ENCODE data around the gene GPR108. TPM values are rescaled to one million over a fixed set of nuclear protein-coding genes. Genes with fewer than 3 reads are reported as not detected.
"Not testable (repeated sequence)": the region's sequence is repeated elsewhere in the genome, so short reads cannot be mapped to it uniquely, and the experiment has no call there.

GPR108 gene
- total RNA-seq, 2 experiments from 2014 or later: 56.0 to 62.9 TPM

DNA sequence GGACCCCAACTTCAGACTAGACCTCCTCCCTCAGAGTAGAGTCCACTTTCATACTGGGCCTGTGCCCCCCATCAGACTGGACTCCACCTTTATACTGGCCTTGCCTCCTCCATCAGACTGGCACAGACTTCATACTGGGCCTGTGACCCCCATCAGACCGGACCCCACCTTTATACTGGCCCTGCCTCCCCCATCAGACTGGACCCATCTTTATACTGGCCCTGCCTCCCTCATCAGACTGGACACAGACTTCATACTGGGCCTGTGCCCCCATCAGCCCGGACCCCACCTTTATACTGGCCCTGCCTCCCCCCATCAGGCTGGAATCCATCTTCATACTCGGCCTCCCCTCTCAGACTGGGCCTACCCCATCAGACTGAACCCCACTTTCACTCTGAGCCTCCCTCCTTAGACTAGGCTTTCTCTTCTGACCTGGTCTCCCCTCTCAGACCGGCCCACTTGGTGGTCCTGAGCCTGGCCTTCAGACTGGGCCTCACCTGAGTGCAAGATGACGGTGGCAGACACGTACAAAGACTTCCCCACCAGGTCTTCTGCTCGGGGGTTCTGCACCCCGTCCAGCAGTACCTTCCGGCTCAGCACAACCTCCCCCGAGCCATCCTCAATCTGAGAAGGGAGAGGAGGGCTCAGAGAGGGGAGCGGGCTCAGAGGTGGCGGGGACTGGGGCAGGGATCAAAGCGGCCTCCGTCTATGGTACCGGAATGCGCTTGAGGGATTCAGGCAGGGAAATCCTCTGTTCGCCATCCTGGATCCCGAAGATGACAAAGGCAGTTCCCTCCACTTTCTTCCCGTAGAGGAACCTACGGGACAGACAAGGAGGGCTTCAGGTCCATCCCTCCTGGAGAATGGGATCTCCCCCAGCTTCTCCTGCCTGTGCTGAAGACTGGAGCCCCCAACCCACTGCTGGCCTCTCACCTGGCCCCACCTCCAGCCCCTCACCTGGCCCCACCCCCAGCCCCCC is 24.4 kb downstream of the GPR108 start:
- Mint-ChIP-seq H3K36me3 (no peaks in the 10 kb centered on the region), H3K27ac (no peak overlapping the region)

DNA sequence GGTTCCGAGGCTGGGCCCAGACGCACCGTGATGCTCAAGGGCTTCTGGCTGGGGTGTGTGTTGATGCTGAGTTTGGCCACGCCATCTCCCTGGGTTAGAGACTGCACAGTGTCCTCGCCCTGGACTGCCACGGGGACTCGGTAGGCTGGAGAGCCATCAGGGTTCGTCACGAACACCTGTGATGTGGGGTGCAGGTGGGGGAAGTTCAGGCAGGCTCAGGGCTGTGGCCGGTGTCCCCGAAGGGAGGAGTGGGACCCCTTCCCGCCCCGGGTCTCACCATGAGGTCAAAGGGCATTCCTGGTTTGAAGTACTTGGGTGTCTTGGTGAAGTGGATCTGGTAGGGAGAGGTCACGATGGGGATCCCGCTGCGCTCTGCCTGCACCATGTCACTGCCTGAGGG is 25.1 kb downstream of the GPR108 start:
- H3K27me3 Mint-ChIP-seq: peaks cover 42% of the 10 kb centered on the region
- H3K4me3 Mint-ChIP-seq: no peak overlapping the region
- DNase-seq: no peak
- peaks cover 8% of the 10 kb centered on the region for H3K4me1 Mint-ChIP-seq
- no peak overlapping the region for H3K27ac Mint-ChIP-seq
- H3K9me3 Mint-ChIP-seq: no peaks in the 10 kb centered on the region
- no peaks in the 10 kb centered on the region for H3K36me3 Mint-ChIP-seq

More for the DNA sequence above, 24.4 kb downstream of the GPR108 start:
- Mint-ChIP-seq H3K4me3 (no peak overlapping the region), H3K27me3 (peaks cover 38% of the 10 kb centered on the region), H3K9me3 (no peaks in the 10 kb centered on the region), H3K4me1 (peaks cover 8% of the 10 kb centered on the region)
- no peak for DNase-seq

DNA sequence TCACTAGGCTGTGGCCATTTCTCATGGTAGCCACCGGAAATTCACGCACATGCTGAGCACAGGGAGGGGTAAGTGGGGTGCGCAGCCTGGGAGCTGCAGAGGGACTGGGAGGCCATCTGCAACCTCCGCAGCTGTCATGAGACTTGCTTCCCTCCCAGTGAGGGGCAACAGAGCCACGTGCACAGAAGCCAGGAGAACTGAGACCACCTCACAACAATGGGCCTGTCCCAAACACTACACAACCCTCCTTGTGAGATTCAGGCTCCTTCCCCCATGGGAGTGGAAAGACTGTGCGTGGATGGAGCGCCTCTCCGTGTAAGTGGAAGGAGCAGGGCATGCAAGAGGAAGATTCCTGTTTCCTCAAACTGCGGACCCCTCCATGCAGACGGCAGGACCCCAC is 25.8 kb downstream of the GPR108 start:
- Mint-ChIP-seq H3K27ac (no peak overlapping the region), H3K4me1 (peaks cover 8% of the 10 kb centered on the region), H3K27me3 (peaks cover 42% of the 10 kb centered on the region), H3K9me3 (no peaks in the 10 kb centered on the region), H3K4me3 (no peak overlapping the region), H3K36me3 (no peaks in the 10 kb centered on the region)
- DNase-seq: no peak

DNA sequence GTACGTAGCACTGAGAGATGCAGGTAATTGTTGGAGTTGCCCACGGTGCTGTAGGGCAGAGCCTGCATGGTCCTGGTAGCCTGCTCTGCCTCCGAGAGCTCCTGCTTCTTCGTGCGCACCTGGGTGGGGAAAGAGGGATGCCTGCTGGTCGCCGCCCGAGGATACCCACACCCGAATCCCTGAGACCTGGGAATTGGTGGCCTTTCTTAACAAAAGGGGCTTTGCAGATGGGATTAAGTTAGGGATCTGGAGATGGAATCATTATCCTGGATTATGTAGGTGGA is 26.4 kb downstream of the GPR108 start:
- DNase-seq: no peak
- H3K4me1 Mint-ChIP-seq: peaks cover 8% of the 10 kb centered on the region
- H3K27me3 Mint-ChIP-seq: peaks cover 42% of the 10 kb centered on the region
- no peaks in the 10 kb centered on the region for H3K36me3 Mint-ChIP-seq
- no peak overlapping the region for H3K27ac Mint-ChIP-seq
- no peaks in the 10 kb centered on the region for H3K9me3 Mint-ChIP-seq
- no peak overlapping the region for H3K4me3 Mint-ChIP-seq

DNA sequence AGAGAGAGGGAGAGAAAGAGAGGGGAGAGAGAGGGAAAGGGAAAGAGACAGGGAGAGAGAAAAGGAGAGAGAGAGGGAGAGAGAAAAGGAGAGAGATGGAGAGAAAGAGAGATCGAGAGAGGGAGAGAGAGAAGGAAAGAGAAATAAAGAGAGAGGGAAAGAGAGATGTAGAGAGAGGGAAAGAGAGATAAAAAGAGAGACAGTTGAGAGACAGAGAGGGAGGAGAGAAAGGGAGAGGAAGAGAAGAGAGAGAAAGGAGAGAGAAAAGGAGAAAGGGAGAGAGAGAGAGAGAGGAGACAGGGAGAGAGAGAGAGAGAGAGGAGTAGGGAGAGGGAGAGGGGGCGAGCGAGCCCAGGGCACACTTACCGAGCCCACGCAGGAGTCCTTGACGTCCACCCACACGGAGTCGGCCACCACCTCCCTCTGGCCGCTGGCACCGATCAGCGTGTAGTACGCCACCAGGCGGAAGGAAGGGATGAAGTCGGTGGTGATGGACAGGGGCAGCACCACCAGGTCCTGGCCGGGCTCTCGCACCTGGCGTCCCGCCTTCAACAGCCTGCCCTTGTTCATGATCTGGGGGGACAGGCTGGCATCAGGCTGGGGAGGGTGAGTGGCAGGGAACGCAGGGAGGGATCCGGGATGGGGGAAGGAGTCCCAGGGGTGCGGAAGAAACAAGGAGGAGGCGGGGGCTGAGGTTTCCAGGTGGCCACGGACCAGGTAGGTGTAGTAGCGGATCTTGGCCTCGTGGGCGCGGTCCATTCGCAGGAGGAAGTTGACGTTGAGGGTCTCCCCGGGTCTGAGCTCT is 26.9 kb downstream of the GPR108 start:
- no peak overlapping the region for H3K4me3 Mint-ChIP-seq

DNA sequence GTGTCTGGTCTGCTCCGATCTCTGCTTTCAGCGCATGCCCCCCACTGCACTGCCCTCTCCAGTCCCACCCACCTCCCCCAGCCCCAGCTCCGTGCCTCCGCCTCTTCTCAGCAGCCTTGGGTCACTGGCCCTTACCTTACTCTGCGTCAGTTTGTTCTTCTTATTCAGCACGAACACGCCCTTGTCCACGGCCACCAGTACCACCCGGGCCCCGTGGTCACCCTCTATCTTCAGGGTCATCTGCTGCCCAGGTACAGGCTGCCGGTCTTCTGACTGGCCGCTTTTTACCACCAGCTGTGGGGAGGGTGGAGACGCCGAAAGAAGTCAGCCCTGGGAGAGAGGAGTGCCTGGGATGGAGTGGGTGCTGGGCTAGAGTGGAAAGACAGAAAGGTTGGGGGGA is 27.8 kb downstream of the GPR108 start:
- no peak overlapping the region for H3K4me3 Mint-ChIP-seq
- peaks cover 42% of the 10 kb centered on the region for H3K27me3 Mint-ChIP-seq
- no peaks in the 10 kb centered on the region for H3K9me3 Mint-ChIP-seq
- H3K4me1 Mint-ChIP-seq: peaks cover 8% of the 10 kb centered on the region
- no peaks in the 10 kb centered on the region for H3K36me3 Mint-ChIP-seq
- DNase-seq: no peak
- H3K27ac Mint-ChIP-seq: no peak overlapping the region

More for the DNA sequence above, 26.9 kb downstream of the GPR108 start:
- peaks cover 42% of the 10 kb centered on the region for H3K27me3 Mint-ChIP-seq
- no peak overlapping the region for H3K27ac Mint-ChIP-seq
- peaks cover 8% of the 10 kb centered on the region for H3K4me1 Mint-ChIP-seq
- DNase-seq: no peak
- no peaks in the 10 kb centered on the region for H3K9me3 Mint-ChIP-seq
- no peaks in the 10 kb centered on the region for H3K36me3 Mint-ChIP-seq

DNA sequence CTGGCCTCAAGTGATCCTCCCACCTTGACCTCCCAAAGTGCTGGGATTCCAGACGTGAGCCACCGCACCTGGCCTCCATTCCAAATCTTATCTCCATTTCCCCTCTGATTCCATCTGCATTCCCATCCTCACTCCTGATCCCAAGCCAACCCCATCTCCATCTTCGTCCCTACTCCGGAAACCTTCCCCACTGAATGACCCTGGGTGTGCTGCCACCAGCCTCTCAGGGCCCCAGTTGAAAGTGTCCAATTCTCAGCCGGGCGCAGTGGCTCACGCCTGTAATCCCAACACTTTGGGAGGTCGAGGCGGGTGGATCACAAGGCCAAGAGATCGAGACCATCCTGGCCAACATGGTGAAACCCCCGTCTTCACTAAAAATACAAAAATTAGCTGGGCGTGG is 28.5 kb downstream of the GPR108 start:
- H3K27me3 Mint-ChIP-seq: peaks cover 42% of the 10 kb centered on the region
- DNase-seq, H3K27ac Mint-ChIP-seq, H3K36me3 Mint-ChIP-seq, H3K9me3 Mint-ChIP-seq, H3K4me1 Mint-ChIP-seq, H3K4me3 Mint-ChIP-seq: not testable (repeated sequence)

DNA sequence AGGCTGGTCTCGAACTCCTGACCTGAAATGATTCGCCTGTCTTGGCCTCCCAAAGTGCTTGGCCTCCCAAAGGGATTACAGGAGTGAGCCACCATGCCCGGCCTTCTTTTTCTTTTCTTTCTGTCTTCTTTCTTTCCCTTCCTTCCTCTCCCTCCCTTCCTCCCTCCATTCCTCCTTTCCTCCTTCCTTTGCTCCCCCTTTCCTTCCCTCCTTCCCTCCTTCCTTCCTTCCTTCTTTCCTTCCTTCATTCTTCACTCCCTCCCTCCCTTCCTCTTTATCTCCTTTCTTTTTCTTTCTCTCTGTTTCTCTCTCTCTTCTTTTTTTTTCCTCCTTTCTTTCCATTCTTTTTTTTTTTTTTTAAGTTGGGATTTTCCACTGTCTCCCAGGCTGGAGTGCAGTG is 29.0 kb downstream of the GPR108 start:
- Mint-ChIP-seq H3K9me3 (no peaks in the 10 kb centered on the region), H3K27ac (no peak overlapping the region), H3K36me3 (no peaks in the 10 kb centered on the region), H3K4me3 (no peak overlapping the region), H3K27me3 (peaks cover 42% of the 10 kb centered on the region), H3K4me1 (peaks cover 8% of the 10 kb centered on the region)
- DNase-seq: no peak

DNA sequence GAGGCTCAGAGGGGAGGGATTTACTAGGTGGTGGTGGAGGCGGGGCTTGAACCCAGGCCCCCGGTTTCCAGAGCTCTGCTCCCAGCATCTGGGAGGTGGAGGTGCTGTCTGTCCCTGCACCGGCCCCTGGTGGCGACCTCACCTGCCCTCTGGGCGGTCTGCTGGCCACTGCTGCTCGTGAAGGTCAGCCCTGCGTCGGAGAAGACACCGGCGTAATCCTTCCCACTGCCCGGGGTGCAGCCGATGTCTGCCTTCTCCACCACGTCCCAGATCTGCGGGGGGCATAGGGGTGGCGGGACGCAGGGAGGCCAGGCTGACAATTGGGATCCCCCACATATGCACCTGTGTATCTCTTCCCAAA is 29.7 kb downstream of the GPR108 start:
- H3K9me3 Mint-ChIP-seq: no peaks in the 10 kb centered on the region
- DNase-seq: no peak
- no peaks in the 10 kb centered on the region for H3K36me3 Mint-ChIP-seq
- no peak overlapping the region for H3K27ac Mint-ChIP-seq
- H3K4me1 Mint-ChIP-seq: peaks cover 8% of the 10 kb centered on the region
- no peak overlapping the region for H3K4me3 Mint-ChIP-seq
- peaks cover 42% of the 10 kb centered on the region for H3K27me3 Mint-ChIP-seq

DNA sequence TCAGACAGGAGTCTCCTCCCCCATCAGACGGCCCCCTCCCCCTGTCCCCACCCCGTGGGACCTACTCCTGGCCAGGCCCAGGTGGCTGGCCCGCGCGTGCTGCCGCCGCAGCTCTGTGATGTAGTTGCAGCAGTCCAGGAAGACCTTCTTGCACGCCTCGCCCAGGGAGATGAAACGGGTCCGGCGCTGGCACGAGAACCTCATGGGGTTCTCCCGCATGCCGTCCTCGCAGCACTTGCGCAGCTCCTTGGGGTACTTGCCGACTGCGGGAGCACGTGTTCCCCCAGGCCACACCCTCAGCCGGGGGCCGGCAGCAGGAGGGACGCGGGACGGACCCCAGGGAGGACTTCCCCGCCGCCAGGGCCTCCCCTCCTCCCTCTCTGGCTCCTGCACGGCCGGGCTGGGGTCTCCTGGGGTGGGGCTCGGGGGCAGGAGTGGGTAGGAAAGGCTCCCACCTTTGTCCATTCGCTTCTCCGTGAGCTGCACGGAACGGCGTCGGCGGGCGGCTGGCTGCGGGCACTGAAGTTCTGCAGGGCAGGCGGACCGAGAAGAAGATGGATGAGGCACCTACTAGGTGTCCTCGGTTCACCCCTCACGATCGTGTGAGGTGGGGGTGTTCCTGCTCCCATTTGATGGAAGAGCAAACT is 30.2 kb downstream of the GPR108 start:
- H3K36me3 Mint-ChIP-seq: no peaks in the 10 kb centered on the region
- no peaks in the 10 kb centered on the region for H3K9me3 Mint-ChIP-seq
- H3K4me1 Mint-ChIP-seq: peaks cover 8% of the 10 kb centered on the region
- no peak for DNase-seq
- peaks cover 42% of the 10 kb centered on the region for H3K27me3 Mint-ChIP-seq
- H3K27ac Mint-ChIP-seq: no peak overlapping the region
- H3K4me3 Mint-ChIP-seq: no peak overlapping the region

DNA sequence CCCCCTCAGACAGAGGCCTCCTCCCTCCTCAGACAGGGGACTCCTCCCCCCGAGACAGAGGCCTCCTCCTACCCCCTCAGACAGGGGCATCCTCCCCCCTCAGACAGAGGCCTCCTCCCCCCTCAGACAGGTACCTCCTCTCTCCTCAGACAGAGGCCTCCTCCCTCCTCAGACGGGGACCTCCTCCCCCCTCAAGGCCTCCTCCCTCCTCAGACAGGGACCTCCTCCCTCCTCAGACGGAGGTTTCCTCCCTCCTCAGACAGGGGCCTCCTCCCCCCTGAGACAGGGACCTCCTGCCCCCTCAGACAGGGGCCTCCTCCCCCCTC is 30.8 kb downstream of the GPR108 start:
- Mint-ChIP-seq H3K36me3 (no peaks in the 10 kb centered on the region), H3K27ac (no peak overlapping the region), H3K27me3 (peaks cover 39% of the 10 kb centered on the region), H3K9me3 (no peaks in the 10 kb centered on the region), H3K4me1 (peaks cover 8% of the 10 kb centered on the region), H3K4me3 (no peak overlapping the region)
- no peak for DNase-seq

DNA sequence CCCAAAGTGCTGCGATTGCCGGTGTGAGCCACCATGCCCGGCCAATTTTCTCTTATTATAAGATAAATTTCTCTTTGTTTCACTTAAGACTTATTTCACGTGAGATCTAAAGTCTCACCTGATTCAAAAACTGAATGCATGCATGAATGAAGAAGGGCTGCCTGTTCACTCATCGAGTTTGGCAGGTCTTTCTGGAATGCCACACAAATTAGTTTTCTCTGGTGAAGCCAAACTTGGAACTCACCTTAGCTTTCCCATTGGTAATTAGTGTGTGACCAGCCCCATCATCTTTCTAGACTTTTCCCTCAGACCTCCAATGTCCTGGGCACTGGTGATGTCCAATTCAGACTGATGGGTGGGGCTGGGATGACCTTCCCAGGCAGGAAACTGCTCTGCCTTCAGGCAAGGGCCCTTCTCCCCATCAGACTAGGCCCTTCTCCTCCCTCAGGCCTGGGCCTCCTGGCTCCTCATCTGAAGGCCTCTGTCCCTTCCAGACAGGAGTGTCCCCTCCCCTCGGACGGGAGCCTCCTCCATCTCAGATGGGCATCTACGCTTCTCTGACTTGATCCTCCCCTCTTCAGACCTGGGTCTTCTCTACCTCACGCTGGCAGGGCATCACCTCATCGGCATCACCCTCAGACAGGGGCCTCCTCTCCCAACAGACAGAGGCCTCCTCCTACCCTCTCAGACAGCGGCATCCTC is 31.3 kb downstream of the GPR108 start:
- no peak for DNase-seq
- H3K9me3 Mint-ChIP-seq: no peaks in the 10 kb centered on the region
- H3K27me3 Mint-ChIP-seq: peaks cover 34% of the 10 kb centered on the region
- no peak overlapping the region for H3K27ac Mint-ChIP-seq
- no peaks in the 10 kb centered on the region for H3K36me3 Mint-ChIP-seq
- peaks cover 8% of the 10 kb centered on the region for H3K4me1 Mint-ChIP-seq
- no peak overlapping the region for H3K4me3 Mint-ChIP-seq

DNA sequence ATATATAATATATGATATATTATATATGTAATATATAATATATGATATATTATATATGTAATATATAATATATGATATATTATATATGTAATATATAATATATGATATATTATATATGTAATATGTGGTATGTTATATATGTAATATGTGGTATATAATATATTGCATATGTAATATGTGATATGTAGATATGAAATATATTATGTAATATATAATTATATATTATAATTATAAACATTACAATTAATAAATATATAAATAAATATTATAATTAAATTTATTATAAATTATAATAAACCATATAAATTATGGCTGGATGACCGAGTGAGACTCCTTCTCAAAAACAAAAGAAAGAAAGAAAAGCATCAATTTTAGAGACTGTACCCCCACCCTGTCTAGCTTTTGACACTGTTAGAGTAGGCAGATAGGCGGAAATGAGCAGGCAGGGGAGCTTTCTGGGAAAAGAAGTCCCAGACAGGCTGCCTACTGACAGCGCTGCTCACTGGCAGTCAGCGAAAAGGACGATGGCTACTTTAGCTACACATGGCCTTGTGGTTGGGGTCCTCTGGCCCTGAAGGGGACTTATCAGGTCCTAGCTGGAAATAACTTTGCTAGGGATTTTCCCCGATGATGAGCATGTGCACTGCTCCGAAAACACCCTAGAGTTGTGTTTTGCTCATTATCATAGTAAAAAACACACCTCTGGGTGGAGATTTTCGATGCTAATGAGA is 36.6 kb downstream of the GPR108 start:
- Mint-ChIP-seq H3K4me1 (peaks cover 3% of the 10 kb centered on the region), H3K27ac (no peak overlapping the region), H3K36me3 (no peaks in the 10 kb centered on the region), H3K4me3 (no peak overlapping the region), H3K27me3 (no peaks in the 10 kb centered on the region), H3K9me3 (no peaks in the 10 kb centered on the region)
- DNase-seq: no peak

DNA sequence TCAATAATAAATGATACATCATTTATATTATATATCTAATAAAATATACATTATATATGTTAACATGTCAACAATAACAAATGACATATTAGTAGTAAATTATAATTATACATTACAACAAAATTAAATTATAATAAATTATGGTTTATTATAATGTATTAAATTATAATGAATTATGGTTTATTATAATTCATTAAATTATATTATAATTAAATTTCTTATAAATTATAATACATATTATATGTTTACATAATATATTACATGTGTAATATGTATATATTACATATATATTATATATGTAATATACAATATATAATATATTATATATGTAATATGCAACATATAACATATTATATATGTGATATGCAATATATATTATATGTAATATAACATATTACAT is 37.4 kb downstream of the GPR108 start:
- Mint-ChIP-seq H3K9me3 (no peaks in the 10 kb centered on the region), H3K4me3 (no peak overlapping the region), H3K27ac (no peak overlapping the region), H3K4me1 (peaks cover 3% of the 10 kb centered on the region), H3K27me3 (no peaks in the 10 kb centered on the region), H3K36me3 (no peaks in the 10 kb centered on the region)
- no peak for DNase-seq

All from activated naive CD8-positive, alpha-beta T cell treated with anti-CD3 and anti-CD28 coated beads for 36 hours (primary cell).